ENCODE data around the gene LOXL1. TPM values are rescaled to one million over a fixed set of nuclear protein-coding genes. Genes with fewer than 3 reads are reported as not detected.

Gene LOXL1
- total and polyA plus RNA-seq, 2 of the 4 experiments (the other 2 are of a cell fraction), result 148 to 332 TPM

DNA sequence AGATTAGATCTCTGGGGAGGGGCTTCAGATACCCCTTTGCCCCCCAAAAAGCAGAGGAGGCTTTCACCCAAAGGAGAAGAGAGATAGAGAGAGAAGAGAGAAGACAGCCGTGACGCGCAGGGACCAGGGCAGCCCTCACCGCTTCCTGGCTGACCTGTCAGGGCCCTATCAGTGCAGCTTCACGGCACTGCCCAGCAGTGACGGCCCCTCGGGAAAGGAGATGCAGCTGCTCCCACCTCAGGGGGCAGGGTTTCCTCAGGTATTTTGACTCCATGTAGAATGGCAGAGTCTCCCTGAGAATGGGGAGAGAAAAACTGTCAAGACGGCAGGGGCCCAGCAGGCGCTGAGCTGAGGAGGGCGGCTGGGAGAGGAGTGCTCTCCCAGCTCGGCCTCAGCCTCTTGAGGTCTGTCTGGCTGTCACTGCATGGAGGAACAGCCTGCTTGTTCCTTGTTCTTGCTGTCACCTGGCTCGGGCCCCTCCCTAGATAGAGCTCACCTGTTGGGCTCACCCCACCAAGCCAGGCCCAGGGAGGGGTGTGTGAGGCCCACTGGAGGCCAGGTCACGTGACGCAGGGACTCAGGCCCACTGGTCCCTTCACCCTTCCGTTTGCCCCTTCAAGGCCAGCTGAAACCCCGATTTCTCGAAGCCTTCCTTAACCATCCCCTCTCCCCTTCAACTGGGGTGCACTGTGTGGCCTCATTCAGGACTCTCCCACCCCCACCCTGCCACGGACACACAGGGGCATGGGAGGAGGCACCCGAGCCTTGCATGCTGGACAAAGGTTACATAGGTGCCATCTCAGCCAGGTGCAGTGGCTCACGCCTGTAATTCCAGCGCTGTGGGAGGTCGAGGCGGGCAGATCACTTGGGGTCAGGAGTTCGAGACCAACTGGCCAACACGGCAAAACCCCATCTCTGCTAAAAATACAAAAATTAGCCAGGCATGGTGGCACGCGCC, 28.2 kb downstream of the LOXL1 start (continued):
- TF ChIP-seq CEBPB (IDR thresholded peaks at IDR 0.05; ENCODE audit: low read depth, low read length), result no peak

DNA sequence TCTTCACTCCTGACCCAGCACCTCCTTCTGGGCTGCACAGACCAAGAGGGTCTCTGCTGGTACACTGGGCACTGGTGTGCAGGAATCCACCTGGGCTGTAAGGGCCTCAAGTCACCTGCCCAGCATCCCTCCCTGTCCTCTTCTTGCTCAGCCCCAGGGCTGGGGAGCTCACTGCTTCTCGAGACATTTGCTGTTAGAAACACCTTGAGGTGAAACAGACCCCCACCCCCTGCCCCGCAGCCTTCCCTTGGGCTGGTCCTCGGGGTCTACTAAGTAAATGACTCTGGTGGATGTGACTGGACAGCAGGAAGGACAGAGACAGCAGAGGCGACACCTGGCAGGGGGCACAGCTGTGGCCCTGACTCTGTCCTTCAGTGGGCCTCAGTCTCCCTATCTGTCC, 29.1 kb downstream of the LOXL1 start:
- peak overlapping the region; percentile 39; the same call in 1 of the 2 replicates for H2BK20ac ChIP-seq (ENCODE audit: low read depth, low read length)
- H3K56ac ChIP-seq (ENCODE audit: extremely low read depth, insufficient read depth, low read length), result no peak overlapping the region
- H3K4ac ChIP-seq (ENCODE audit: low read depth, low read length), result peak overlapping the region; percentile 39; the same call in 1 of the 2 replicates
- H2AK9ac ChIP-seq (replicated peaks; ENCODE audit: low read depth, low read length, poor library complexity), result peak overlapping the region; percentile 23
- intact Hi-C loops (cut with micrococcal nuclease), result no loop called here
- peaks cover 26% of the 10 kb centered on the region for H3K4me1 ChIP-seq (ENCODE audit: control insufficient read depth, insufficient read depth, low read length)
- 100% methylated on average over 1 of the region's 4 CpGs; no CpG with 5 or more reads in 1 of the 2 experiments for WGBS, 2 experiments (ENCODE audit: extremely low coverage in 2 of 2, insufficient read length in 1 of 2)
- H2BK120ac ChIP-seq (ENCODE audit: low read depth, low read length), result peak overlapping the region; percentile 67
- no peak for ATAC-seq (ENCODE audit: low read depth)
- peak overlapping the region; percentile 48; the same call in 1 of the 2 replicates for H3K14ac ChIP-seq (replicated peaks; ENCODE audit: low read depth, low read length)
- peaks cover 18% of the 10 kb centered on the region for H3K9me1 ChIP-seq (ENCODE audit: insufficient read depth, low read length)
- H3K27ac ChIP-seq (ENCODE audit: insufficient read depth, low read length), result no peak overlapping the region
- H4K8ac ChIP-seq (ENCODE audit: low read depth in 2 of 2, low read length in 2 of 2), result no peak overlapping the region; a peak in 1 of 4 replicates
- H3K27me3 ChIP-seq (ENCODE audit: control insufficient read depth, insufficient read depth, low read length), result no peaks in the 10 kb centered on the region
- H2AFZ ChIP-seq (replicated peaks; ENCODE audit: low read length, poor library complexity), result no peak overlapping the region
- 0 out of 2 replicates have a peak overlapping the region, but pooled peaks have one; percentile 6 for H4K5ac ChIP-seq (ENCODE audit: low read depth, low read length)
- CTCF ChIA-PET, result no interaction called here
- H3K9ac ChIP-seq (ENCODE audit: low read depth, low read length), result no peak overlapping the region
- H2BK5ac ChIP-seq (ENCODE audit: low read depth, low read length, poor library complexity, severe bottlenecking), result no peak overlapping the region
- peaks cover 18% of the 10 kb centered on the region; the same call in 1 of the 2 replicates for H3K36me3 ChIP-seq (ENCODE audit: control insufficient read depth, insufficient read depth, low read length)
- H2AK5ac ChIP-seq (ENCODE audit: low read depth, low read length), result peak overlapping the region; percentile 84
- in situ Hi-C loops (cut with MboI; ENCODE audit: low sequenced_read_pairs), result no loop called here
- H3K4me3 ChIP-seq (ENCODE audit: insufficient read depth, low read depth, low read length), result no peak overlapping the region
- no TSS peak for BruUV-seq (replicated peaks)
- POLR2A ChIA-PET (ENCODE audit: unreplicated experiment), result no interaction called here
- no peak overlapping the region for H3K18ac ChIP-seq (ENCODE audit: low read depth, low read length)
- H3K23ac ChIP-seq (ENCODE audit: low read depth, low read length), result no peak overlapping the region
- 0 out of 2 replicates have a peak, but pooled peaks cover 2% of the 10 kb centered on the region for H4K20me1 ChIP-seq (ENCODE audit: insufficient read depth, low read length)
- no peak overlapping the region for H3K4me2 ChIP-seq (ENCODE audit: low read depth, low read length)
- dilution Hi-C loops (cut with HindIII; ENCODE audit: low sequenced_read_pairs, unreplicated experiment), result no loop called here
- H4K91ac ChIP-seq (ENCODE audit: insufficient read depth, low read depth, low read length), result peak overlapping the region; percentile 59; the same call in 1 of the 2 replicates
- DNase-seq, result no peak
- no peaks in the 10 kb centered on the region for H3K9me3 ChIP-seq (ENCODE audit: control insufficient read depth, insufficient read depth, low read length)
- no peaks in the 10 kb centered on the region for H3K79me1 ChIP-seq (ENCODE audit: low read depth in 1 of 2, low read length in 2 of 2)
- H2BK15ac ChIP-seq (ENCODE audit: low read depth, low read length), result no peak overlapping the region
- TF ChIP-seq FOS (IDR thresholded peaks at IDR 0.05; ENCODE audit: low read depth, low read length) (no peak), RAD21 (IDR thresholded peaks at IDR 0.05; ENCODE audit: low read length) (no peak), MAZ (IDR thresholded peaks at IDR 0.05; ENCODE audit: borderline replicate concordance, low read depth, low read length) (no peak), RFX5 (IDR thresholded peaks at IDR 0.05; ENCODE audit: low read depth, low read length) (no peak), CHD1 (IDR thresholded peaks at IDR 0.05; ENCODE audit: low read depth, low read length) (no peak), POLR2A (IDR thresholded peaks at IDR 0.05; ENCODE audit: low read depth, low read length) (no peak), MXI1 (IDR thresholded peaks at IDR 0.05; ENCODE audit: borderline replicate concordance, low read depth, low read length) (no peak), NFE2L2 (IDR thresholded peaks at IDR 0.05; ENCODE audit: low read depth, low read length) (no peak), BHLHE40 (IDR thresholded peaks at IDR 0.05; ENCODE audit: low read depth, low read length) (no peak), SMC3 (IDR thresholded peaks at IDR 0.05; ENCODE audit: low read depth, low read length) (no peak), CEBPB (IDR thresholded peaks at IDR 0.05; ENCODE audit: low read depth, low read length) (no peak)
- TF ChIP-seq, protein P1, sequence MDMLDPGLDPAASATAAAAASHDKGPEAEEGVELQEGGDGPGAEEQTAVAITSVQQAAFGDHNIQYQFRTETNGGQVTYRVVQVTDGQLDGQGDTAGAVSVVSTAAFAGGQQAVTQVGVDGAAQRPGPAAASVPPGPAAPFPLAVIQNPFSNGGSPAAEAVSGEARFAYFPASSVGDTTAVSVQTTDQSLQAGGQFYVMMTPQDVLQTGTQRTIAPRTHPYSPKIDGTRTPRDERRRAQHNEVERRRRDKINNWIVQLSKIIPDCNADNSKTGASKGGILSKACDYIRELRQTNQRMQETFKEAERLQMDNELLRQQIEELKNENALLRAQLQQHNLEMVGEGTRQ (IDR thresholded peaks at IDR 0.05; ENCODE audit: low read depth, low read length), result no peak
- TF ChIP-seq, protein P2, sequence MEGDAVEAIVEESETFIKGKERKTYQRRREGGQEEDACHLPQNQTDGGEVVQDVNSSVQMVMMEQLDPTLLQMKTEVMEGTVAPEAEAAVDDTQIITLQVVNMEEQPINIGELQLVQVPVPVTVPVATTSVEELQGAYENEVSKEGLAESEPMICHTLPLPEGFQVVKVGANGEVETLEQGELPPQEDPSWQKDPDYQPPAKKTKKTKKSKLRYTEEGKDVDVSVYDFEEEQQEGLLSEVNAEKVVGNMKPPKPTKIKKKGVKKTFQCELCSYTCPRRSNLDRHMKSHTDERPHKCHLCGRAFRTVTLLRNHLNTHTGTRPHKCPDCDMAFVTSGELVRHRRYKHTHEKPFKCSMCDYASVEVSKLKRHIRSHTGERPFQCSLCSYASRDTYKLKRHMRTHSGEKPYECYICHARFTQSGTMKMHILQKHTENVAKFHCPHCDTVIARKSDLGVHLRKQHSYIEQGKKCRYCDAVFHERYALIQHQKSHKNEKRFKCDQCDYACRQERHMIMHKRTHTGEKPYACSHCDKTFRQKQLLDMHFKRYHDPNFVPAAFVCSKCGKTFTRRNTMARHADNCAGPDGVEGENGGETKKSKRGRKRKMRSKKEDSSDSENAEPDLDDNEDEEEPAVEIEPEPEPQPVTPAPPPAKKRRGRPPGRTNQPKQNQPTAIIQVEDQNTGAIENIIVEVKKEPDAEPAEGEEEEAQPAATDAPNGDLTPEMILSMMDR (conservative IDR thresholded peaks at IDR 0.05; ENCODE audit: low read depth, low read length), result no peak
